Measurements from ENCODE around the gene DEFB115. TPM values are rescaled to one million over a fixed set of nuclear protein-coding genes. Genes with fewer than 3 reads are reported as not detected.
"Not testable (repeated sequence)": the region's sequence is repeated elsewhere in the genome, so short reads cannot be mapped to it uniquely, and the experiment has no call there.

DEFB115 gene
- total RNA-seq, result not detected
- long read RNA-seq, result 0 reads

GRCh38 chr20:31257364-31257763 is at the start of gene DEFB115:
Gene DEFB115, plus strand, starts transcription at chr20:31257664. Its CDS starts 0 bp downstream, at chr20:31257664.
- DNase-seq (ENCODE audit: low spot score), result no peak
- intact Hi-C loops (cut with DNase I), result no loop called here

DNA sequence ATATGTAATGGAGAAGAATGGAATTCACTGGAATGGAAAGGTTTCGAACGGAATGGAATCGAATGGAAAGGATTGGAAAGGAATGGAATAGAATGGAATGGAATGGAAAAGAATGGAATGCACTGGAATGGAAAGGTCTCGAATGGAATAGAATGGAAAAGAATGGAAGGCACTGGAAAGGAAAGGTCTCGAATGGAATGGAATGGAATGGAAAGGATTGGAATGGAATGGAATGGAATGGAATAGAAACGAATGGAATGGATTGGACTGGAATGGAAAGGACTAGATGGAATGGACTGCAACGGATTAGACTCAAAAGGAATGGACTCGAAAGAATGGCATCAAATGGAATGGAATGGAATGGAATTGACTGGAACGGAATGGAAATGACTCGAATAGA is 20.5 kb upstream of the DEFB115 start:
- intact Hi-C loops (cut with DNase I), result no loop called here
- DNase-seq (ENCODE audit: low spot score), result no peak

- intact Hi-C loops (cut with DNase I), result no loop called here
- no peak for DNase-seq (ENCODE audit: low spot score)
These were observed 19.7 kb upstream of the DEFB115 start for GRCh38 chr20:31237763-31238162.

DNA sequence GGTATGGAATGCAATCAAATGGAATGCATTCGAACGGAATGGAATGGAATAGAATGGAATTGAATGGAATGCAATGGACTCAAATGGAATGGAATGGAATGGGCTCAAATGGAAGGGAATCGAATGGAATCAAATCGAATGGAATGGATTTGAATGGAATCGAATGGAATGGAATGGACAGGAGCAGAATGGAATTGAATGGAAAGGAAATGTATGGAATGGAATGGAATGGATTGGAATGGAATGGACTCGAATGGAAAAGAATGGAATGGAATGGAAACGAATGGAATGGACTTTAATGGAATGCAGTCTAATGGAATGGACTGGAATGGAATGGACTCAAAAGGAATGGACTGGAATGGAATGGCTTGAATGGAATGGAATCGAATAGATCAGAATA is 18.3 kb upstream of the DEFB115 start:
- intact Hi-C loops (cut with DNase I), result no loop called here
- no peak for DNase-seq (ENCODE audit: low spot score)

DNA sequence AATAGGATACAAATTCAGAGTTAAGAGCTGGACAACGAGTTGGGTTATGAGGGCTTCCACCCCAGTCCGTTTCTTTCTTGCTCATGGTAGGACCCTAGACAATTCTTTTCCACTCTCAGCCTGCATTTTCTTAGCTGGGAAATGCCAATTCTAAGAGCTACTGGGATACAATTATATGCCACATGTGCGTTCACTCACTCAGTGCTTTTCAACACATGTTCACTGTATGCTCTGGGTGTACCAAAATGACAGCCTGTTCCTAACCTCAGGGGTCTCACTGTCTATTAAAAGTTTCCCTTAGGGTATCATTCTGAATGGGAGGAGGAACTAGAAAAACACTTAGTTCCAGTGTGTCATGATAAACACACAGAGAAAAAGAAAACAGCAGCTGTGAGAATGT is 505 bp upstream of the DEFB115 start:
- intact Hi-C loops (cut with DNase I), result no loop called here
- DNase-seq (ENCODE audit: low spot score), result no peak

DNA sequence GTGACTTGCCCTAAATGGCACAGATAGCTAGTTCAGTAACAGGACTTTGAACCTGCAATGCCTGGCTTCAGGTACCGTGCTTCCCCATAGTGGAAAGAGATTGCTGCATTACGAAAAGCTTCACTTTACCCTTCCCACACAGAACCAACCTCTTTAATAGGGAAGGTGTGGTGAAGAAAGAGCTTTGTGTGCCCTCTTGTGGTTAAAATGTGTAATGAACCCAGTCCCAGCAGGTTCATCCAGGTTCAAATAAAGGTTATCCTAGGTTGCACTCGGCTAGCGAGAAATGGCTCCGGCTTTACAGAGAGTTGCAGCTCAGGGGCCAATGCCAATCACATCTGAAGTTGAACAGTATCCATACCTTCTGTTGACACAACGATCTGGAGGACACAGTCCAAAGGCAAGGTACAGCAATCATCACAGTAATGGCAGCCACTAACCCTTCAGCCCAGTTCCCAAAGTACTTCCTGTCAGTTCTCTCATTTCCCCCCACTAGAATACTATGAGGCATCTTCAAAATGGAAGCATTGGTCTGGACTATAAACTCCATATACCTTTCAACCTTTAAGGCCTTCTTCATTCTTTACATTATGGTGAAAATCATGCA is 3.0 kb downstream of the DEFB115 start:
- DNase-seq (ENCODE audit: low spot score), result no peak
- intact Hi-C loops (cut with DNase I), result no loop called here

- no peak for DNase-seq (ENCODE audit: low spot score)
These were observed 17.0 kb downstream of the DEFB115 start for GRCh38 chr20:31274441-31274840.

GRCh38 chr20:31278178-31278577 is 20.7 kb downstream of the DEFB115 start:
- intact Hi-C loops (cut with DNase I), result no loop called here
- DNase-seq (ENCODE audit: low spot score), result no peak

More at GRCh38 chr20:31274441-31274840, 17.0 kb downstream of the DEFB115 start:
- intact Hi-C loops (cut with DNase I), result no loop called here

DNA sequence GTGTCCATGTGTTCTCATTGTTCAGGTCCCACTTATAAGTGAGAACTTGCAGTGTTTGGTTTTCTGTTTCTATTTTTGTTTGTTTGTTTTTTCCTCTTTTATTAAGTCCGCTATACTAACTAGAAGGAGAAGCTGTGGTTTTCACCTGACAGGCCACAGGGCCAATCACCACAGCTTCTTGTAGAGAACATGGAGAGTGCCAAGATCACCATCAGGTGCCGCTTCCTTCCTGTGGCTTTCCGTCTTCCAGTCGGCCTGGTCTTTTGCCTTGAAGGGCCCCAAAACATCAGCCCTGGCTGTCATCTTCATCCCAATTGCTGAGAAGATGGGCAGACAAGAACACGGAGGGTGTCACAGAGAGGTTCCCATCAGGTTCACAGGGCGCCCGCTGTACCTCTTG is 27.5 kb downstream of the DEFB115 start:
- intact Hi-C loops (cut with DNase I), result not testable (repeated sequence)

DNA sequence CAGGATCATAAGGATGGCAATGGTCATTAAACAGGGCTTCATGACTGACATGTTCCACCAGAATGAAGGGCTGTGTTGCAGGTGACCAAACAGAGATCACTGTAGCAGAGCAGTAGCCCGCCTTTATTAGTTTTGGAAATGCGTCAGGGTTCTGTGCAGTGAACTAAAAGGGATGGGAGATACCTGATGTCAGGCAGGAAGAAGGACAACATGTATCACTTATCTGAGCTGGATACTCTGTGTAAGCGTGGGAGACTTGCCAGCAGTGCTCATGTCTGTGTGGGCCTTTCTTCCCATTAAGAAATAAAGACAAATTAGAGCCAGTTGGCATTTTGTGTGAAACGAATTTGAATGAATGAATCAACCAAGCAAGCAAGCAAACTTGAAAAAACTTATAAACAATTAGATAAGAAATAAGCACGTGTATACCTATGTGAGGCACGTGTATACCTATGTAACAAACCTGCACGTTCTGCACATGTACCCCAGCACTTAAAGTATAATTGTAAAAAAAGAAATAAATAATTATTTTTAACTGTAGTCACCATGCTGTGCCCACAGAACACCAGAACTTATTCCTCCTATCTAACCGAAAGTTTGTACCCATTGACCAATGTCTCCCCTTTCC is 51.2 kb downstream of the DEFB115 start, which contains the start of gene DEFB116:
TSS of gene DEFB116 (minus strand) at position 51 of the 628 bp plus-strand sequence. CDS start at position 51, 0 bp downstream.
- DNase-seq (ENCODE audit: low spot score), result no peak
- intact Hi-C loops (cut with DNase I), result no loop called here

More for the DNA sequence above, 27.5 kb downstream of the DEFB115 start:
- not testable (repeated sequence) for DNase-seq (ENCODE audit: low spot score)

Other genes with a start within 250 kb of the DEFB115 start
- not detected for gene DEFB116, start 50.9 kb downstream of the DEFB115 start, total RNA-seq
- not detected for gene DEFB118, start 110.9 kb downstream of the DEFB115 start, total RNA-seq
- not detected for gene DEFB119, start 132.9 kb downstream of the DEFB115 start, total RNA-seq
- not detected for gene DEFB121, start 148.6 kb downstream of the DEFB115 start, total RNA-seq
- gene DEFB123, start 183.0 kb downstream of the DEFB115 start, total RNA-seq, result not detected
- gene DEFB124, start 217.5 kb downstream of the DEFB115 start, total RNA-seq, result not detected
- gene REM1, start 217.6 kb downstream of the DEFB115 start, total RNA-seq, result 2.1 TPM

Data from cardiac septum (tissue), 1 donor.